ENCODE results near the gene RNF38. TPM values are rescaled to one million over a fixed set of nuclear protein-coding genes. Genes with fewer than 3 reads are reported as not detected.
"Not testable (repeated sequence)": the region's sequence is repeated elsewhere in the genome, so short reads cannot be mapped to it uniquely, and the experiment has no call there.

Gene RNF38
- total RNA-seq (10 to 100 TPM; 40.0 to 43.3 TPM), polyA plus RNA-seq (20.9 TPM)

- peaks cover 39% of the 10 kb centered on the region for H3K4me1 ChIP-seq (ENCODE audit: insufficient read depth, low read length)
- Mint-ChIP-seq H3K4me1 (peaks cover 49 to 63% (median 61%) of the 10 kb centered on the region in 3 donors), H3K27ac (peak within 1 kb of the TSS; percentile 97 to 99 (median 98)), H3K4me3 (peak within 1 kb of the TSS; percentile 89 to 98 (median 94)), H3K27me3 (peaks cover 0 to 1% of the 10 kb centered on the region in 2 donors), H3K36me3 (peaks cover 0 to 22% (median 4%) of the 10 kb centered on the region in 3 donors), H3K9me3 (no peaks in the 10 kb centered on the region)
- ChIA-PET POLR2A (interaction anchor here (1.3 to 2.1 kb wide), 2 partner anchors 17 to 87 kb away, joined by 5 to 15 read pairs; no protein-coding TSS in a partner anchor), CTCF (interaction anchor here (1.9 to 11.0 kb wide), 3 partner anchors 11 to 154 kb away, joined by 4 to 236 read pairs (median 10); no protein-coding TSS in a partner anchor)
- H3K4me3 ChIP-seq (ENCODE audit: low read length), result peak within 1 kb of the TSS; percentile 79
- no peaks in the 10 kb centered on the region for H3K27me3 ChIP-seq (ENCODE audit: insufficient read depth, low read length, poor library complexity, severe bottlenecking)
- H3K9me3 ChIP-seq (ENCODE audit: low read length), result no peaks in the 10 kb centered on the region
- H3K36me3 ChIP-seq (ENCODE audit: insufficient read depth, low read length), result no peaks in the 10 kb centered on the region
- DNase-seq, result peak in 2 of 5 donors; percentile 66 to 80
- peak within 1 kb of the TSS; percentile 96 for H3K27ac ChIP-seq (ENCODE audit: low read depth, low read length)
Measured at GRCh38 chr9:36399980-36400331, at the start of gene RNF38. Gene RNF38 (minus strand): TSS chr9:36400269. CDS start chr9:36400108, 161 bp downstream.

- H3K36me3 ChIP-seq (ENCODE audit: insufficient read depth, low read length); H3K9me3 Mint-ChIP-seq; H3K27me3 Mint-ChIP-seq; H3K27ac ChIP-seq (ENCODE audit: low read depth, low read length); H3K4me3 Mint-ChIP-seq; POLR2A ChIA-PET; H3K4me3 ChIP-seq (ENCODE audit: low read length); DNase-seq; H3K9me3 ChIP-seq (ENCODE audit: low read length); H3K27me3 ChIP-seq (ENCODE audit: insufficient read depth, low read length, poor library complexity, severe bottlenecking): not testable (repeated sequence)
- H3K27ac Mint-ChIP-seq, result peak overlapping the region in 1 of 8 donors; percentile 78
- peaks cover 0 to 11% (median 0%) of the 10 kb centered on the region in 3 donors for H3K36me3 Mint-ChIP-seq
- H3K4me1 ChIP-seq (ENCODE audit: insufficient read depth, low read length), result peaks cover 15% of the 10 kb centered on the region
- CTCF ChIA-PET, result interaction anchor here (0.9 to 2.4 kb wide), 7 partner anchors 9 to 107 kb away, joined by 3 to 12 read pairs (median 3); no protein-coding TSS in a partner anchor
- peaks cover 44 to 68% (median 47%) of the 10 kb centered on the region in 3 donors for H3K4me1 Mint-ChIP-seq
Measured at GRCh38 chr9:36448555-36448954, 48.5 kb upstream of the RNF38 start.

GRCh38 chr9:36448017-36448416 is 47.9 kb upstream of the RNF38 start:
- peaks cover 50 to 72% (median 51%) of the 10 kb centered on the region in 3 donors for H3K4me1 Mint-ChIP-seq
- Histone ChIP-seq H3K9me3 (ENCODE audit: low read length) (no peaks in the 10 kb centered on the region), H3K27me3 (ENCODE audit: insufficient read depth, low read length, poor library complexity, severe bottlenecking) (no peaks in the 10 kb centered on the region), H3K36me3 (ENCODE audit: insufficient read depth, low read length) (no peaks in the 10 kb centered on the region), H3K27ac (ENCODE audit: low read depth, low read length) (no peak overlapping the region), H3K4me3 (ENCODE audit: low read length) (no peak overlapping the region), H3K4me1 (ENCODE audit: insufficient read depth, low read length) (peaks cover 21% of the 10 kb centered on the region)
- no peak overlapping the region for H3K4me3 Mint-ChIP-seq
- DNase-seq, result no peak
- CTCF ChIA-PET, result interaction anchor here (0.9 to 2.4 kb wide), 7 partner anchors 9 to 107 kb away, joined by 3 to 12 read pairs (median 3); no protein-coding TSS in a partner anchor
- POLR2A ChIA-PET, result no interaction called here
- H3K9me3 Mint-ChIP-seq, result no peaks in the 10 kb centered on the region
- peaks cover 0 to 13% (median 0%) of the 10 kb centered on the region in 3 donors for H3K36me3 Mint-ChIP-seq
- H3K27me3 Mint-ChIP-seq, result no peaks in the 10 kb centered on the region
- H3K27ac Mint-ChIP-seq, result peak overlapping the region in 4 of 8 donors; percentile 11 to 78 (median 48)

GRCh38 chr9:36446678-36447077 is 46.6 kb upstream of the RNF38 start:
- not testable (repeated sequence) for DNase-seq; H3K27ac Mint-ChIP-seq; H3K36me3 ChIP-seq (ENCODE audit: insufficient read depth, low read length); H3K9me3 ChIP-seq (ENCODE audit: low read length); H3K27ac ChIP-seq (ENCODE audit: low read depth, low read length); H3K27me3 Mint-ChIP-seq; H3K4me3 Mint-ChIP-seq; H3K27me3 ChIP-seq (ENCODE audit: insufficient read depth, low read length, poor library complexity, severe bottlenecking); H3K9me3 Mint-ChIP-seq; H3K4me3 ChIP-seq (ENCODE audit: low read length)
- POLR2A ChIA-PET, result interaction anchor here (0.6 to 0.7 kb wide), 2 partner anchors 12 to 142 kb away, joined by 3 to 7 read pairs; no protein-coding TSS in a partner anchor
- H3K4me1 ChIP-seq (ENCODE audit: insufficient read depth, low read length), result peaks cover 33% of the 10 kb centered on the region
- CTCF ChIA-PET, result interaction anchor here (1.0 to 2.4 kb wide), 2 partner anchors 40 to 109 kb away, joined by 3 to 12 read pairs; no protein-coding TSS in a partner anchor
- peaks cover 0 to 16% (median 0%) of the 10 kb centered on the region in 3 donors for H3K36me3 Mint-ChIP-seq
- H3K4me1 Mint-ChIP-seq, result peaks cover 53 to 74% (median 62%) of the 10 kb centered on the region in 3 donors

GRCh38 chr9:36445800-36446361 is 45.8 kb upstream of the RNF38 start:
- Histone ChIP-seq H3K27me3 (ENCODE audit: insufficient read depth, low read length, poor library complexity, severe bottlenecking) (no peaks in the 10 kb centered on the region), H3K36me3 (ENCODE audit: insufficient read depth, low read length) (no peaks in the 10 kb centered on the region), H3K4me1 (ENCODE audit: insufficient read depth, low read length) (peaks cover 36% of the 10 kb centered on the region), H3K27ac (ENCODE audit: low read depth, low read length) (no peak overlapping the region), H3K9me3 (ENCODE audit: low read length) (no peaks in the 10 kb centered on the region), H3K4me3 (ENCODE audit: low read length) (no peak overlapping the region)
- Mint-ChIP-seq H3K27me3 (no peaks in the 10 kb centered on the region), H3K4me3 (peak overlapping the region in 2 of 7 donors; percentile 3 to 27), H3K9me3 (no peaks in the 10 kb centered on the region), H3K27ac (peak overlapping the region in 2 of 8 donors; percentile 4 to 77), H3K36me3 (peaks cover 0 to 16% (median 0%) of the 10 kb centered on the region in 3 donors), H3K4me1 (peaks cover 58 to 78% (median 65%) of the 10 kb centered on the region in 3 donors)
- no peak for DNase-seq
- ChIA-PET POLR2A (no interaction called here), CTCF (interaction anchor here (2.4 kb wide), 1 partner anchor 38 kb away, joined by 8 read pairs; no protein-coding TSS in a partner anchor)

- ChIA-PET POLR2A (interaction anchor here (0.6 kb wide), 1 partner anchor 9 kb away, joined by 12 read pairs; no protein-coding TSS in a partner anchor), CTCF (interaction anchor here (1.1 to 2.4 kb wide), 2 partner anchors 14 to 37 kb away, joined by 3 to 8 read pairs; no protein-coding TSS in a partner anchor)
- peaks cover 0 to 20% (median 0%) of the 10 kb centered on the region in 3 donors for H3K36me3 Mint-ChIP-seq
- no peaks in the 10 kb centered on the region for H3K36me3 ChIP-seq (ENCODE audit: insufficient read depth, low read length)
- no peaks in the 10 kb centered on the region for H3K9me3 ChIP-seq (ENCODE audit: low read length)
- H3K27me3 ChIP-seq (ENCODE audit: insufficient read depth, low read length, poor library complexity, severe bottlenecking), result no peaks in the 10 kb centered on the region
- H3K27ac Mint-ChIP-seq, result peak overlapping the region in 6 of 8 donors; percentile 13 to 80 (median 58)
- no peak overlapping the region for H3K4me3 ChIP-seq (ENCODE audit: low read length)
- peaks cover 39% of the 10 kb centered on the region for H3K4me1 ChIP-seq (ENCODE audit: insufficient read depth, low read length)
- no peak for DNase-seq
- no peaks in the 10 kb centered on the region for H3K27me3 Mint-ChIP-seq
- H3K4me3 Mint-ChIP-seq, result peak overlapping the region in 6 of 7 donors; percentile 19 to 72 (median 46)
- peaks cover 59 to 74% (median 69%) of the 10 kb centered on the region in 3 donors for H3K4me1 Mint-ChIP-seq
- H3K9me3 Mint-ChIP-seq, result no peaks in the 10 kb centered on the region
- H3K27ac ChIP-seq (ENCODE audit: low read depth, low read length), result no peak overlapping the region
Measured at GRCh38 chr9:36444203-36444602, 44.1 kb upstream of the RNF38 start.

- no peak overlapping the region for H3K4me3 ChIP-seq (ENCODE audit: low read length)
- POLR2A ChIA-PET, result no interaction called here
- Mint-ChIP-seq H3K4me1 (peaks cover 62 to 77% (median 75%) of the 10 kb centered on the region in 3 donors), H3K27me3 (no peaks in the 10 kb centered on the region), H3K36me3 (peaks cover 0 to 24% (median 0%) of the 10 kb centered on the region in 3 donors), H3K9me3 (no peaks in the 10 kb centered on the region), H3K4me3 (peak overlapping the region in 5 of 7 donors; percentile 5 to 67 (median 42)), H3K27ac (peak overlapping the region in 5 of 8 donors; percentile 39 to 72 (median 43))
- DNase-seq, result no peak
- H3K9me3 ChIP-seq (ENCODE audit: low read length), result no peaks in the 10 kb centered on the region
- H3K36me3 ChIP-seq (ENCODE audit: insufficient read depth, low read length), result no peaks in the 10 kb centered on the region
- CTCF ChIA-PET, result interaction anchor here (1.1 to 2.4 kb wide), 3 partner anchors 15 to 111 kb away, joined by 3 to 14 read pairs (median 8); no protein-coding TSS in a partner anchor
- no peak overlapping the region for H3K27ac ChIP-seq (ENCODE audit: low read depth, low read length)
- peaks cover 39% of the 10 kb centered on the region for H3K4me1 ChIP-seq (ENCODE audit: insufficient read depth, low read length)
- no peaks in the 10 kb centered on the region for H3K27me3 ChIP-seq (ENCODE audit: insufficient read depth, low read length, poor library complexity, severe bottlenecking)
Measured at GRCh38 chr9:36443581-36443980, 43.5 kb upstream of the RNF38 start.

GRCh38 chr9:36442710-36443109 is 42.6 kb upstream of the RNF38 start:
- Histone ChIP-seq H3K9me3 (ENCODE audit: low read length) (no peaks in the 10 kb centered on the region), H3K27me3 (ENCODE audit: insufficient read depth, low read length, poor library complexity, severe bottlenecking) (no peaks in the 10 kb centered on the region), H3K27ac (ENCODE audit: low read depth, low read length) (no peak overlapping the region), H3K4me1 (ENCODE audit: insufficient read depth, low read length) (peaks cover 43% of the 10 kb centered on the region), H3K4me3 (ENCODE audit: low read length) (no peak overlapping the region), H3K36me3 (ENCODE audit: insufficient read depth, low read length) (no peaks in the 10 kb centered on the region)
- CTCF ChIA-PET, result interaction anchor here (1.1 to 2.4 kb wide), 4 partner anchors 10 to 112 kb away, joined by 3 to 14 read pairs (median 4); no protein-coding TSS in a partner anchor
- POLR2A ChIA-PET, result no interaction called here
- H3K9me3 Mint-ChIP-seq, result no peaks in the 10 kb centered on the region
- peaks cover 0 to 30% (median 0%) of the 10 kb centered on the region in 3 donors for H3K36me3 Mint-ChIP-seq
- peak overlapping the region in 2 of 8 donors; percentile 27 to 61 for H3K27ac Mint-ChIP-seq
- peaks cover 63 to 78% (median 76%) of the 10 kb centered on the region in 3 donors for H3K4me1 Mint-ChIP-seq
- no peak overlapping the region for H3K4me3 Mint-ChIP-seq
- H3K27me3 Mint-ChIP-seq, result no peaks in the 10 kb centered on the region
- no peak for DNase-seq
